H9 (cell line): Measurements from ENCODE around the gene JAK2. TPM values are rescaled to one million over a fixed set of nuclear protein-coding genes. Genes with fewer than 3 reads are reported as not detected.

Experiments used
- DNase-seq: peaks from one replicate; pipeline ENCODE4 v3.0.0-alpha.2; 2017
- H2AFZ ChIP-seq: one replicate; pipeline ENCODE4 v1.6.1; 2013; ENCODE audit warnings: mild to moderate bottlenecking, low read length, control low read depth, moderate library complexity
- H2AK5ac ChIP-seq: 2 replicates; pipeline ENCODE4 v1.6.1; 2013; ENCODE audit warnings: low read length, control low read depth, mixed read lengths; ENCODE audit not compliant: insufficient read length
- H2BK120ac ChIP-seq: one replicate; pipeline ENCODE4 v1.6.1; 2013; ENCODE audit warnings: low read depth, mild to moderate bottlenecking, low read length, control low read depth, inconsistent platforms; ENCODE audit not compliant: poor library complexity, severe bottlenecking
- H2BK12ac ChIP-seq: 2 replicates; pipeline ENCODE4 v1.6.1; 2013; ENCODE audit warnings: low read length, control low read depth, mixed read lengths, low read depth; ENCODE audit not compliant: insufficient read length
- H2BK15ac ChIP-seq: 2 replicates; pipeline ENCODE4 v1.6.1; 2013; ENCODE audit warnings: low read depth, low read length, control low read depth
- H2BK20ac ChIP-seq: one replicate; pipeline ENCODE4 v1.6.1; 2013; ENCODE audit warnings: low read depth, mild to moderate bottlenecking, low read length, control low read depth, inconsistent platforms; ENCODE audit not compliant: poor library complexity, severe bottlenecking
- H2BK5ac ChIP-seq: 2 replicates; pipeline ENCODE4 v1.6.1; 2013; ENCODE audit warnings: low read length, control low read depth, mixed read lengths; ENCODE audit not compliant: insufficient read length
- H3K14ac ChIP-seq: 2 replicates; pipeline ENCODE4 v1.6.1; 2013; ENCODE audit warnings: low read length, control low read depth; ENCODE audit not compliant: insufficient read depth
- H3K18ac ChIP-seq: 2 replicates; pipeline ENCODE4 v1.6.1; 2013; ENCODE audit warnings: low read depth, mild to moderate bottlenecking, mixed read lengths, low read length, control low read depth; ENCODE audit not compliant: insufficient read length
- H3K23ac ChIP-seq: 2 replicates; pipeline ENCODE4 v1.6.1; 2013; ENCODE audit warnings: low read length, control low read depth, mixed read lengths, low read depth; ENCODE audit not compliant: insufficient read length
- H3K23me2 ChIP-seq: 2 replicates; pipeline ENCODE4 v1.6.1; 2013; ENCODE audit warnings: low read depth, mild to moderate bottlenecking, mixed read lengths, low read length, control low read depth; ENCODE audit not compliant: insufficient read length, poor library complexity, severe bottlenecking
- H3K27ac ChIP-seq: 2 replicates; pipeline ENCODE4 v1.5.1; 2013; ENCODE audit warnings: low read length, control low read depth, mixed read lengths, low read depth; ENCODE audit not compliant: insufficient read length
- H3K27me3 ChIP-seq: 2 replicates; pipeline ENCODE4 v1.6.1; 2013; ENCODE audit warnings: low read length, control low read depth, inconsistent platforms; ENCODE audit not compliant: insufficient read depth
- H3K4ac ChIP-seq: 2 replicates; pipeline ENCODE4 v1.6.1; 2013; ENCODE audit warnings: low read depth, mild to moderate bottlenecking, control low read depth, inconsistent platforms, low read length, moderate library complexity
- H3K4me1 ChIP-seq: 2 replicates; pipeline ENCODE4 v1.6.1; 2013; ENCODE audit warnings: low read length, control low read depth, inconsistent platforms; ENCODE audit not compliant: insufficient read depth
- H3K4me2 ChIP-seq: 2 replicates; pipeline ENCODE4 v1.6.1; 2013; ENCODE audit warnings: low read length, control low read depth, mixed read lengths; ENCODE audit not compliant: insufficient read length, insufficient read depth
- H3K56ac ChIP-seq: 2 replicates; pipeline ENCODE4 v1.6.1; 2013; ENCODE audit warnings: low read depth, mild to moderate bottlenecking, mixed read lengths, low read length, control low read depth; ENCODE audit not compliant: insufficient read length
- H3K79me1 ChIP-seq: 2 replicates; pipeline ENCODE4 v1.6.1; 2013; ENCODE audit warnings: low read depth, mild to moderate bottlenecking, moderate library complexity, low read length, control low read depth, inconsistent platforms; ENCODE audit not compliant: insufficient read depth, poor library complexity, severe bottlenecking
- H3K79me2 ChIP-seq: 2 replicates; pipeline ENCODE4 v1.6.1; 2013; ENCODE audit warnings: low read length, control low read depth, inconsistent platforms; ENCODE audit not compliant: insufficient read depth
- H3K9ac ChIP-seq: 2 replicates; pipeline ENCODE4 v1.6.1; 2013; ENCODE audit warnings: low read length, control low read depth, mixed read lengths; ENCODE audit not compliant: insufficient read length; ENCODE audit errors: extremely low read depth
- H3K9me3 ChIP-seq: one replicate; pipeline ENCODE4 v1.6.1; 2013; ENCODE audit warnings: low read depth, low read length, inconsistent platforms; ENCODE audit not compliant: control insufficient read depth
- H3T11ph ChIP-seq: one replicate; pipeline ENCODE4 v1.6.1; 2013; ENCODE audit warnings: mild to moderate bottlenecking, low read length, control low read depth, inconsistent platforms
- H4K20me1 ChIP-seq: one replicate; pipeline ENCODE4 v1.6.1; 2013; ENCODE audit not compliant: control insufficient read depth, insufficient read length, insufficient read depth
- H4K5ac ChIP-seq: 2 replicates; pipeline ENCODE4 v1.6.1; 2013; ENCODE audit warnings: low read depth, mild to moderate bottlenecking, mixed read lengths, low read length, control low read depth; ENCODE audit not compliant: insufficient read length
- H4K8ac ChIP-seq: replicated peaks from 2 replicates; pipeline ENCODE4 v1.6.1; 2013; ENCODE audit warnings: low read length, control low read depth, mixed read lengths, low read depth; ENCODE audit not compliant: insufficient read length
- H4K91ac ChIP-seq: 2 replicates; pipeline ENCODE4 v1.6.1; 2013; ENCODE audit warnings: low read depth, mild to moderate bottlenecking, moderate library complexity, mixed read lengths, low read length, control low read depth; ENCODE audit not compliant: insufficient read length
- H3K27ac Mint-ChIP-seq, 3 experiments: 2 replicates in 2 of 3; 3 replicates in 1 of 3; pipeline ENCODE4 v1.8.0; 2020 to 2021; ENCODE audit warnings: mixed read lengths in 3 of 3, mild to moderate bottlenecking in 1 of 3, moderate library complexity in 1 of 3
- H3K27me3 Mint-ChIP-seq: 2 replicates; pipeline ENCODE4 v1.8.0; 2021; ENCODE audit warnings: low read depth, mild to moderate bottlenecking, moderate library complexity, mixed read lengths
- H3K36me3 Mint-ChIP-seq, 3 experiments: 2 replicates in 2 of 3; 3 replicates in 1 of 3; pipeline ENCODE4 v1.8.0; 2020 to 2021; ENCODE audit warnings: low read depth in 3 of 3, mixed read lengths in 3 of 3; ENCODE audit not compliant: insufficient read depth in 1 of 3
- H3K4me1 Mint-ChIP-seq, 2 experiments: 2 replicates each; pipeline ENCODE4 v1.8.0; 2020; ENCODE audit warnings: mixed read lengths in 2 of 2
- H3K4me3 Mint-ChIP-seq, 2 experiments: 2 replicates in 1 of 2; 3 replicates in 1 of 2; pipeline ENCODE4 v1.8.0; 2020 to 2021; ENCODE audit warnings: mild to moderate bottlenecking in 2 of 2, mixed read lengths in 2 of 2, moderate library complexity in 1 of 2
- H3K9me3 Mint-ChIP-seq, 2 experiments: 2 replicates in 1 of 2; 3 replicates in 1 of 2; pipeline ENCODE4 v1.8.0; 2020; ENCODE audit warnings: mild to moderate bottlenecking in 2 of 2, mixed read lengths in 2 of 2, moderate library complexity in 1 of 2
- WGBS: extraction: QIAGEN DNeasy Blood & Tissue Kit; methylation state at CpG from one replicate; pipeline ENCODE4 v1.1.7; 2013; ENCODE audit warnings: missing lambda C conversion rate, low lambda C conversion rate, mixed read lengths; ENCODE audit not compliant: insufficient read length; ENCODE audit errors: extremely low coverage; 5-methylcytosine and 5-hydroxymethylcytosine counted together
- total RNA-seq: library from RNA; stranded (reverse); gene quantifications from 2 replicates; pipeline ENCODE4 v1.2.1, GENCODE V29; 2021
- TF ChIP-seq, protein P1 (sequence below): fragments of 200-600 bp; sonication (generic); conservative IDR thresholded peaks from 3 replicates; pipeline ENCODE4 v1.8.0; 2021; ENCODE audit warnings: antibody characterized with exemption, mild to moderate bottlenecking

Gene JAK2
- total RNA-seq, 1 experiment from 2014 or later: 3.4 TPM

DNA sequence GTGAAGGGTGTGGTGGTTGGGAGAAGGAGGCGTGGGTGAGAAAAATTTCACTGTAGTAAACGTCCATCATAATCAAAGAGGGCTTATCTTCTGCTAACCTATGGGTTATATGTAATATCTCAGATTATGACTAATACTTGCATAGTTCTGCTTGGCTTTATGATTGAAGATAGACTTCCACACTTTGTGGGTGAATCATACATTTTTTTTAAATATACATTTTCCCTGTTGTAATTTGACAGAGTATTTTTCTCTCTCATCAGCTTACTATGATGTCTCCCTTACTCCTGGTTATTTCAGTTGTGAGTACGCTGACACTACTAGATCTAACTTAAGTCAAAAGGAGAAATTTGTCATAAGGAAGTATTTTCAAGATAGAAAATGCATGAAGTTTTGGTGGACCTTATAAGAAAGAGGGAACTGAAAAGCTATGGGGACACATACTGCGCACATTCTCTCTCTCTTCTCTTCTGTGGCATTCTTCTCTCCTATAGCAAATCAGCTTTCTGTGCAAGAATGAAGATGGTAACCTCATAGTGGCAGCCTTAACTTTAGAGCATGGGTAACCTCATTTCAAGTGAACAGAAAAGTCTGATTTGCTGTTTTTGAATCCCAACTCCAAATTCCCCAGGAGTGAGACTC is 4.9 kb upstream of the JAK2 start:
- DNase-seq: no peak
- no peak overlapping the region for H3K14ac ChIP-seq
- no peak overlapping the region for H2BK120ac ChIP-seq
- no peaks in the 10 kb centered on the region for H4K20me1 ChIP-seq
- no peak overlapping the region for H4K91ac ChIP-seq
- H2BK15ac ChIP-seq: no peak overlapping the region
- H3K23ac ChIP-seq: no peak overlapping the region
- H3K36me3 Mint-ChIP-seq: no peaks in the 10 kb centered on the region
- H3T11ph ChIP-seq: no peak overlapping the region
- H3K27me3 ChIP-seq: no peaks in the 10 kb centered on the region
- H3K18ac ChIP-seq: no peak overlapping the region
- no peak overlapping the region for H2BK20ac ChIP-seq
- no peaks in the 10 kb centered on the region for H3K9me3 ChIP-seq
- no peaks in the 10 kb centered on the region for H3K79me2 ChIP-seq
- no peak overlapping the region for H3K27ac Mint-ChIP-seq
- H3K9me3 Mint-ChIP-seq: no peaks in the 10 kb centered on the region
- no peak overlapping the region for H2AK5ac ChIP-seq
- no peak overlapping the region for H3K4ac ChIP-seq
- H4K5ac ChIP-seq: no peak overlapping the region
- H2BK12ac ChIP-seq: no peak overlapping the region
- H3K4me3 Mint-ChIP-seq: no peak overlapping the region
- no peak overlapping the region for H2BK5ac ChIP-seq
- H3K27me3 Mint-ChIP-seq: peaks cover 1% of the 10 kb centered on the region
- 100% methylated on average over 1 of the region's 4 CpGs for WGBS
- H3K56ac ChIP-seq: no peak overlapping the region
- no peak overlapping the region for H3K4me2 ChIP-seq
- peaks cover 4% of the 10 kb centered on the region for H3K23me2 ChIP-seq
- no peak overlapping the region for H4K8ac ChIP-seq
- H3K4me1 ChIP-seq: peaks cover 3% of the 10 kb centered on the region; the same call in 1 of the 2 replicates
- no peaks in the 10 kb centered on the region for H3K79me1 ChIP-seq
- H3K27ac ChIP-seq: no peak overlapping the region
- peaks cover 7 to 8% of the 10 kb centered on the region in 2 experiments for H3K4me1 Mint-ChIP-seq
- TF ChIP-seq, protein P1, sequence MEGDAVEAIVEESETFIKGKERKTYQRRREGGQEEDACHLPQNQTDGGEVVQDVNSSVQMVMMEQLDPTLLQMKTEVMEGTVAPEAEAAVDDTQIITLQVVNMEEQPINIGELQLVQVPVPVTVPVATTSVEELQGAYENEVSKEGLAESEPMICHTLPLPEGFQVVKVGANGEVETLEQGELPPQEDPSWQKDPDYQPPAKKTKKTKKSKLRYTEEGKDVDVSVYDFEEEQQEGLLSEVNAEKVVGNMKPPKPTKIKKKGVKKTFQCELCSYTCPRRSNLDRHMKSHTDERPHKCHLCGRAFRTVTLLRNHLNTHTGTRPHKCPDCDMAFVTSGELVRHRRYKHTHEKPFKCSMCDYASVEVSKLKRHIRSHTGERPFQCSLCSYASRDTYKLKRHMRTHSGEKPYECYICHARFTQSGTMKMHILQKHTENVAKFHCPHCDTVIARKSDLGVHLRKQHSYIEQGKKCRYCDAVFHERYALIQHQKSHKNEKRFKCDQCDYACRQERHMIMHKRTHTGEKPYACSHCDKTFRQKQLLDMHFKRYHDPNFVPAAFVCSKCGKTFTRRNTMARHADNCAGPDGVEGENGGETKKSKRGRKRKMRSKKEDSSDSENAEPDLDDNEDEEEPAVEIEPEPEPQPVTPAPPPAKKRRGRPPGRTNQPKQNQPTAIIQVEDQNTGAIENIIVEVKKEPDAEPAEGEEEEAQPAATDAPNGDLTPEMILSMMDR: no peak
- no peak overlapping the region for H3K9ac ChIP-seq
- H2AFZ ChIP-seq: no peak overlapping the region
